Smooth muscle cell (in vitro differentiated cells): ENCODE results near the gene MED15. TPM values are rescaled to one million over a fixed set of nuclear protein-coding genes. Genes with fewer than 3 reads are reported as not detected.
A peak's percentile ranks its signal among the peaks of the same experiment; 100 is the strongest.

Experiments used
- DNase-seq: peaks from one replicate; lab custom pipeline; 2025; ENCODE audit not compliant: unreplicated experiment; lab: John Stamatoyannopoulos, UW
- H2AFZ ChIP-seq: fragments of 200-600 bp; sonication (generic); 2 replicates; pipeline ENCODE4 v1.6.0; 2016; ENCODE audit warnings: antibody characterized with exemption, low read depth, mild to moderate bottlenecking
- H3F3A ChIP-seq: fragments of 200-600 bp; sonication (generic); 2 replicates; pipeline ENCODE4 v1.6.0; 2017; ENCODE audit warnings: antibody characterized with exemption, low read depth
- H3K27ac ChIP-seq: fragments of 200-600 bp; sonication (generic); 2 replicates; pipeline ENCODE4 v1.5.1; 2016; ENCODE audit warnings: low read depth, mild to moderate bottlenecking
- H3K27me3 ChIP-seq: fragments of 200-600 bp; sonication (generic); 2 replicates; pipeline ENCODE4 v1.6.1; 2016; ENCODE audit warnings: low read depth, mild to moderate bottlenecking
- H3K36me3 ChIP-seq: fragments of 200-600 bp; sonication (generic); 2 replicates; pipeline ENCODE4 v1.5.1; 2016; ENCODE audit warnings: low read depth
- H3K4me1 ChIP-seq: fragments of 200-600 bp; sonication (generic); 2 replicates; pipeline ENCODE4 v1.5.1; 2016; ENCODE audit warnings: low read depth
- H3K4me2 ChIP-seq: fragments of 200-600 bp; sonication (generic); 2 replicates; pipeline ENCODE4 v1.6.0; 2016; ENCODE audit warnings: mild to moderate bottlenecking
- H3K4me3 ChIP-seq: fragments of 200-600 bp; sonication (generic); 2 replicates; pipeline ENCODE4 v1.5.1; 2016; ENCODE audit warnings: mild to moderate bottlenecking
- H3K79me2 ChIP-seq: fragments of 200-600 bp; sonication (generic); 2 replicates; pipeline ENCODE4 v1.6.0; 2016; ENCODE audit warnings: low read depth, mild to moderate bottlenecking
- H3K9ac ChIP-seq: fragments of 200-600 bp; sonication (generic); 2 replicates; pipeline ENCODE4 v1.6.0; 2016; ENCODE audit warnings: low read depth
- H3K9me3 ChIP-seq: fragments of 200-600 bp; sonication (generic); replicated peaks from 2 replicates; pipeline ENCODE4 v1.5.1; 2016; ENCODE audit warnings: low read depth
- H4K20me1 ChIP-seq: fragments of 200-600 bp; sonication (generic); 2 replicates; pipeline ENCODE4 v1.6.0; 2016; ENCODE audit warnings: low read depth
- WGBS: methylation state at CpG from one replicate; pipeline ENCODE4 v1.1.7; 2016; ENCODE audit warnings: low lambda C conversion rate; 5-methylcytosine and 5-hydroxymethylcytosine counted together
- polyA plus RNA-seq: library from polyadenylated mRNA; unstranded; fragments of >200 nt; fragmentation: Nextera tagmentation; extraction: Ambion mirVana; gene quantifications from 2 replicates; pipeline ENCODE4 v1.2.1, GENCODE V29; 2016
- total RNA-seq: library from RNA; depleted of rRNA; stranded (reverse); fragments of >200 nt; gene quantifications from 2 replicates; pipeline ENCODE4 v1.2.3, GENCODE V29; 2014
- TF ChIP-seq, protein P1 (sequence below): fragments of 200-600 bp; sonication (generic); IDR thresholded peaks from 2 replicates; pipeline ENCODE4 v1.5.1; 2017; ENCODE audit warnings: borderline replicate concordance, mild to moderate bottlenecking, antibody characterized with exemption; ENCODE audit not compliant: insufficient read depth, poor library complexity, severe bottlenecking

Gene MED15
- total and polyA plus RNA-seq, 2 experiments from 2014 or later = 25.3 to 70.5 TPM

DNA sequence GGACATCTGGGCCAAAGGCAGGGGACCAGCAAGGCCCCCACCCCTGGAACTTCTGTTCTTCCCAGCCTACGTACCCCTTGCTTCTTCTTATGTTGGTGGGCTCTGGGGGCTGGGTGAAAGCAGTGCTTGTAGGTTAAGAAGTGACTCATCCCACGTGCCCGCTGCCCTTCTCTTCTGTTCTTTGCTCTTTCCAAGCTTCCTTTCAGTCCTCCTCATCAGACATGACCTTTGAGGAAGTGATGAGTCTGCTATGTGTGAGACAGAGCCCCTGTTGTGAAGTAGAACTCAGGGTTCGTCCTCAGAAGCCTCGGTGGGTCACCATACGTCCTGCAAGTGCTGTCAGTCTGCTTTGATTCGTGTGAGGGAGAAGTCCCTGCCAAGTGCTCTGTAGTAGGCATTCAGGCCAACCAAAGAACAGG lies 12.7 kb downstream of the MED15 start:
- 40% methylated on average over 7 of the region's 7 CpGs for WGBS
- peak overlapping the region; percentile 32 for H3K4me2 ChIP-seq
- H4K20me1 ChIP-seq = peaks cover 100% of the 10 kb centered on the region

DNA sequence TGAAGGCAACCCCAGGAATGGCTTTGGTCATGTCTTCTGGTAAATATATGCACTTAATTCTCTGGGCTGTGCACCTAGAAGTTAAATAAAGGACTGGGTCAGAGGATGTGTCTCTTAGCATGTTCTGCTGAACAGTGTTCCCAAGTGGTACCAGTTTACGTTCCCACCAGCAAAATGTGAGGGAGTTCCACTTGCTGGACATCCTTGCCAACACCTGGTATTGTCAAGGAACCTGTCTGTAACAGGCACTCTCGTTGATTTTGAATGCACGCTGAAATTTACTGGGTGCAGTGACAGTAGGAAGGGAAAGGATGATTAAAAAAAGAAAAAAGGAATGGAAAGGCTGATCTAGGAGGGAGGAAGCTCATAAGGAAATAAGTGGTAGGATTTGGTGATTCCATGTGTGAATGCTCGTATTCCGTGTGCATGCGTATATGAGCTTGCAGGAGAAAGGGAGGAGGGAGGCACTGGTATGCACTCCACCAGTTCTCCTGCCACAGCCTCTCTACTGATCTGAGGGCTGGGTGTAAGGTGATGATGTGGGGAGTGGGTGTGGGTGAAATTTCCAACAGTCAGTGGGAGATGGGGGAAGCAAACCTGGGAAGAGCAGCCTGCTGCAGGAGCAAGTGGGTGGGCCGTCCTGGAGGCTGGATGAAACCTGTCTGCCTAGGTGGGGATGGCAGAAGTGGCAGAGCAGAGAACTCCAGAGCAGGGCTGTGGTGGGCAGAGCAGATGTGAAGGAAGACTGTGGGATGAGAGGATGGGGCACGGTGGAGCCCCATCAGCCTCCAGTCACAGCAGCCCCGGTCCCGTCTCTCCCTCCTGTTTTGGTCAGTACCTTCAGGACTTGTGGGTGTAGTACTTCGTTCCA lies 15.0 kb downstream of the MED15 start:
- 86% methylated on average over 10 of the region's 11 CpGs for WGBS
- Histone ChIP-seq H4K20me1 (peaks cover 100% of the 10 kb centered on the region), H3K4me2 (peak overlapping the region; percentile 23), H3K4me3 (no peak overlapping the region), H3K4me1 (peaks cover 23% of the 10 kb centered on the region), H3K36me3 (no peaks in the 10 kb centered on the region), H2AFZ (no peak overlapping the region), H3F3A (peaks cover 44% of the 10 kb centered on the region), H3K27me3 (no peaks in the 10 kb centered on the region), H3K79me2 (peaks cover 97% of the 10 kb centered on the region), H3K27ac (peak overlapping the region; percentile 98), H3K9ac (peak overlapping the region; percentile 16), H3K9me3 (no peaks in the 10 kb centered on the region)
- TF ChIP-seq, protein P1, sequence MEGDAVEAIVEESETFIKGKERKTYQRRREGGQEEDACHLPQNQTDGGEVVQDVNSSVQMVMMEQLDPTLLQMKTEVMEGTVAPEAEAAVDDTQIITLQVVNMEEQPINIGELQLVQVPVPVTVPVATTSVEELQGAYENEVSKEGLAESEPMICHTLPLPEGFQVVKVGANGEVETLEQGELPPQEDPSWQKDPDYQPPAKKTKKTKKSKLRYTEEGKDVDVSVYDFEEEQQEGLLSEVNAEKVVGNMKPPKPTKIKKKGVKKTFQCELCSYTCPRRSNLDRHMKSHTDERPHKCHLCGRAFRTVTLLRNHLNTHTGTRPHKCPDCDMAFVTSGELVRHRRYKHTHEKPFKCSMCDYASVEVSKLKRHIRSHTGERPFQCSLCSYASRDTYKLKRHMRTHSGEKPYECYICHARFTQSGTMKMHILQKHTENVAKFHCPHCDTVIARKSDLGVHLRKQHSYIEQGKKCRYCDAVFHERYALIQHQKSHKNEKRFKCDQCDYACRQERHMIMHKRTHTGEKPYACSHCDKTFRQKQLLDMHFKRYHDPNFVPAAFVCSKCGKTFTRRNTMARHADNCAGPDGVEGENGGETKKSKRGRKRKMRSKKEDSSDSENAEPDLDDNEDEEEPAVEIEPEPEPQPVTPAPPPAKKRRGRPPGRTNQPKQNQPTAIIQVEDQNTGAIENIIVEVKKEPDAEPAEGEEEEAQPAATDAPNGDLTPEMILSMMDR = no peak
- DNase-seq = no peak

More for the DNA sequence above, 12.7 kb downstream of the MED15 start:
- Histone ChIP-seq H3K27ac (peak overlapping the region; percentile 82), H3K4me3 (no peak overlapping the region), H3K9me3 (no peaks in the 10 kb centered on the region), H3K79me2 (peaks cover 100% of the 10 kb centered on the region), H3K4me1 (peaks cover 9% of the 10 kb centered on the region), H3K9ac (no peak overlapping the region), H3K36me3 (no peaks in the 10 kb centered on the region), H3K27me3 (no peaks in the 10 kb centered on the region), H3F3A (peaks cover 31% of the 10 kb centered on the region), H2AFZ (no peak overlapping the region)
- TF ChIP-seq, protein P1 = no peak
- no peak for DNase-seq

DNA sequence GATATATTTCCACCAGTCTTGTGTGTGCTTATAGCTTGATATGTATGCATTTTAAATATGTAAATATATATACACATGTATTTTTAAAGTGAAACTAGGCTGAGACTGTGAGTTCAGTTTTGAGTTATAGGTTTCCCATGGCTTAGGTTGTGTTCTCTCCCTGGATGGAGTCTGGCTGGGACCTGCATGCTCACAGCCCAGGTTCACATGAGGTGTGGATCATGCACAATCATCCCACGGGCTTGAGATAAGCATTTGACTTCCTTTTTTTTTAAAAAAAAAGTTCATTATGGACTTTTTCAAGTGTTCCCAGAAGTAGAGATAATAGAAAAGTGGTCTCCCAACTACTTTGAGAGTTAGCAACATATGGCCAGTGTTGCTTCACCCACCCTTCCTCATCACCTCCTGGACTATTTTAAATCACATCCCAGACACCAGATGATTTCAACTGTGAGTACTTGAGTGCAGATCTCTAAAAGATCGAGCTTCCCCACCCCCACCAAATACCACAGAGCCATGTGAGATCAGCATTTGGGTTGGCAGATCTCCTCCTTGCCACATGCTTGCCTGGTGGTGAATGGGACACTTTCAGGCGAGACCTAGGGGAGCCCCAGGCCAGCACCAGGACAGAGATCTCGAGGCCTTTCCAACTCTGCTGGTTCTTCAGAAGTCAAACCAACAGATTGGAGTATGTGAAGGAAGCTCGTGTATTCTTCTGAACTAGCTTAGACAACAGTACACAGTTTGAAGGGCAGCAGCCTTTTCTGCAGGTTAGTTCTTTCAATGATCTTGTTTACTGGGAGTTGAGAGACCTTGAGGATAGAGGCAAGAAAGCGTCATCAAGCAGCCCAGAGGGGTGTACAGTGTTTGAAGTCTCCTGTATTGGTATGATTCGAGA lies 15.9 kb downstream of the MED15 start:
- Histone ChIP-seq H3K27me3 (no peaks in the 10 kb centered on the region), H3K79me2 (peaks cover 97% of the 10 kb centered on the region), H3K9me3 (no peaks in the 10 kb centered on the region), H3K27ac (peak overlapping the region; percentile 98), H3F3A (peaks cover 47% of the 10 kb centered on the region), H3K36me3 (no peaks in the 10 kb centered on the region), H3K4me1 (peaks cover 23% of the 10 kb centered on the region), H4K20me1 (peaks cover 100% of the 10 kb centered on the region), H2AFZ (no peak overlapping the region), H3K4me3 (no peak overlapping the region), H3K4me2 (peak overlapping the region; percentile 23), H3K9ac (no peak overlapping the region)
- DNase-seq = no peak
- TF ChIP-seq, protein P1 = no peak
- 59% methylated on average over 7 of the region's 7 CpGs for WGBS
